Measurements from ENCODE around the gene HOTAIR. TPM values are rescaled to one million over a fixed set of nuclear protein-coding genes. Genes with fewer than 3 reads are reported as not detected.
A peak's percentile ranks its signal among the peaks of the same experiment; 100 is the strongest.

The HOTAIR gene
- total RNA-seq, 1 experiment from 2014 or later = not detected

DNA sequence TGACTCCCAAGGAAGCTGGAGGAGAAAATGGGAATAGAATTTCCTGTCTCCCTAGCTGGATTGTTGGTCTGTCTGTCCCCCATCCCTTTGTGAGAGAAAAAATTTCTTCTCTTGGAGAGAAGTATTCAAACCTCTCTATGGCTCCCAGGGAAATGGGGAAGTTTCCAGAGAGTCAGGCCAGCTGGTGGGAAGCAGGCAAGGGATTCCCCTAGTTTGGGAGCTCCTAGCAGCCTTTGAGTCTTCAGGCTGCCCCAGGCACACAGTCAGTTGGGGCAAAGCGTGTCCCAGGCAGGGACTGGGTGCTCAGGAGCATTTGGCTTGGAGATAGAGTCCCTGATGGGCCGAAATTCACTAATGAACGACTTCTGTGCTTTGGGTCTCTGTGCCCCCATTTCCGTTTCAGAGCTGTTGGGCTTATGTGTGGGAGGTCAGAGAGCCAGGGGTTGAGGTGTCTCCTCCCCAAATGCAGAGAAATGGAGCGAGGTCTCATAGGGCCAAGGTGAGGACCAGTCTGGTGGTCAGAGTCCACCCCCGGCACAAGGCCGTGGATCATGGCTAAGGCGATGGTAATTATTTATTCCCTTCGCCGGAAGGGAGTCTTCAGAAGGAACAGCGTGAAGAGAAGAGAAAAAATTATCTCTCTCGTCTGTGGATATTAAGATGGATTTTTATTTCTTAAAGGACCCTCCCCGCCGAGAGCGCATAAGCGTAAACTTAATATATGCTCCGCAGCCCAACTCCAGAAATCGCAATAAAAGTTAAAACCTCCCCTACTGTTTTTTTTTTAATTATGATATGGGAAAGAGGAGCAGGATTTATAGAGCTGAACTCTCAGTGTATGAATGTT lies 18.6 kb upstream of the HOTAIR start:
- H3K27me3 ChIP-seq (ENCODE audit: insufficient read depth, low read length) = peaks cover 99% of the 10 kb centered on the region
- no peaks in the 10 kb centered on the region for H3K4me1 ChIP-seq (ENCODE audit: insufficient read depth, low read length)
- no peaks in the 10 kb centered on the region for H3K79me1 ChIP-seq (ENCODE audit: insufficient read depth, low read depth, low read length, poor library complexity, severe bottlenecking)
- no CpG with 5 or more reads among the region's 18 CpGs for WGBS (ENCODE audit: extremely low coverage, insufficient read length, low lambda C conversion rate)
- no peaks in the 10 kb centered on the region for H3K9me3 ChIP-seq (ENCODE audit: control insufficient read depth, low read depth, low read length)
- TF ChIP-seq, protein P1, sequence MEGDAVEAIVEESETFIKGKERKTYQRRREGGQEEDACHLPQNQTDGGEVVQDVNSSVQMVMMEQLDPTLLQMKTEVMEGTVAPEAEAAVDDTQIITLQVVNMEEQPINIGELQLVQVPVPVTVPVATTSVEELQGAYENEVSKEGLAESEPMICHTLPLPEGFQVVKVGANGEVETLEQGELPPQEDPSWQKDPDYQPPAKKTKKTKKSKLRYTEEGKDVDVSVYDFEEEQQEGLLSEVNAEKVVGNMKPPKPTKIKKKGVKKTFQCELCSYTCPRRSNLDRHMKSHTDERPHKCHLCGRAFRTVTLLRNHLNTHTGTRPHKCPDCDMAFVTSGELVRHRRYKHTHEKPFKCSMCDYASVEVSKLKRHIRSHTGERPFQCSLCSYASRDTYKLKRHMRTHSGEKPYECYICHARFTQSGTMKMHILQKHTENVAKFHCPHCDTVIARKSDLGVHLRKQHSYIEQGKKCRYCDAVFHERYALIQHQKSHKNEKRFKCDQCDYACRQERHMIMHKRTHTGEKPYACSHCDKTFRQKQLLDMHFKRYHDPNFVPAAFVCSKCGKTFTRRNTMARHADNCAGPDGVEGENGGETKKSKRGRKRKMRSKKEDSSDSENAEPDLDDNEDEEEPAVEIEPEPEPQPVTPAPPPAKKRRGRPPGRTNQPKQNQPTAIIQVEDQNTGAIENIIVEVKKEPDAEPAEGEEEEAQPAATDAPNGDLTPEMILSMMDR (conservative IDR thresholded peaks at IDR 0.05) = no peak
- no peak overlapping the region for H4K91ac ChIP-seq (ENCODE audit: insufficient read length, low read depth, low read length)
- H3K79me2 ChIP-seq (ENCODE audit: insufficient read depth, low read length) = no peaks in the 10 kb centered on the region
- Mint-ChIP-seq H3K27ac (no peak overlapping the region), H3K9me3 (no peaks in the 10 kb centered on the region; a peak in 1 of 5 replicates), H3K4me3 (0 out of 5 replicates have a peak overlapping the region, but pooled peaks of 1 of the 2 experiments have one; percentile 40), H3K4me1 (peaks cover 7 to 31% of the 10 kb centered on the region in 2 experiments), H3K27me3 (ENCODE audit: low read depth) (peaks cover 100% of the 10 kb centered on the region), H3K36me3 (ENCODE audit: insufficient read depth in 1 of 3, low read depth in 3 of 3) (no peaks in the 10 kb centered on the region)
- no peak overlapping the region for H3K56ac ChIP-seq (ENCODE audit: insufficient read length, low read depth, low read length)
- no peak overlapping the region for H4K8ac ChIP-seq (replicated peaks; ENCODE audit: insufficient read length, low read depth, low read length)
- no peak overlapping the region for H2AK5ac ChIP-seq (ENCODE audit: insufficient read length, low read length)
- H2AFZ ChIP-seq (ENCODE audit: low read length) = no peak overlapping the region
- H3K4me2 ChIP-seq (ENCODE audit: insufficient read depth, insufficient read length, low read length) = no peak overlapping the region
- H3K23me2 ChIP-seq (ENCODE audit: insufficient read length, low read depth, low read length, poor library complexity, severe bottlenecking) = no peaks in the 10 kb centered on the region
- no peak overlapping the region for H3K14ac ChIP-seq (ENCODE audit: insufficient read depth, low read length)
- no peak overlapping the region for H2BK20ac ChIP-seq (ENCODE audit: low read depth, low read length, poor library complexity, severe bottlenecking)
- H3K23ac ChIP-seq (ENCODE audit: insufficient read length, low read depth, low read length) = no peak overlapping the region
- H3K9ac ChIP-seq (ENCODE audit: extremely low read depth, insufficient read length, low read length) = no peak overlapping the region
- H3K4ac ChIP-seq (ENCODE audit: low read depth, low read length) = no peak overlapping the region
- H3K27ac ChIP-seq (ENCODE audit: insufficient read length, low read depth, low read length) = no peak overlapping the region
- no peak overlapping the region for H2BK12ac ChIP-seq (ENCODE audit: insufficient read length, low read depth, low read length)
- H3K18ac ChIP-seq (ENCODE audit: insufficient read length, low read depth, low read length) = no peak overlapping the region
- H2BK15ac ChIP-seq (ENCODE audit: low read depth, low read length) = no peak overlapping the region
- H3T11ph ChIP-seq (ENCODE audit: low read length) = no peak overlapping the region
- no peak overlapping the region for H2BK5ac ChIP-seq (ENCODE audit: insufficient read length, low read length)
- no peak overlapping the region for H4K5ac ChIP-seq (ENCODE audit: insufficient read length, low read depth, low read length)
- H4K20me1 ChIP-seq (ENCODE audit: control insufficient read depth, insufficient read depth, insufficient read length) = no peaks in the 10 kb centered on the region
- no peak for DNase-seq
- no peak overlapping the region for H2BK120ac ChIP-seq (ENCODE audit: low read depth, low read length, poor library complexity, severe bottlenecking)
